Measurements from ENCODE around the gene UQCR10.

- TF ChIP-seq CTCF (IDR thresholded peaks at IDR 0.05) = no peak
- no peak for TF ChIP-seq POLR2A (IDR thresholded peaks at IDR 0.05)
- TF ChIP-seq EP300 (IDR thresholded peaks at IDR 0.05) = no peak
These were observed 29.7 kb upstream of the UQCR10 start for GRCh38 chr22:29737251-29738117.
